ENCODE measurements around the gene AGR3. TPM values are rescaled to one million over a fixed set of nuclear protein-coding genes. Genes with fewer than 3 reads are reported as not detected.

AGR3 gene
- polyA plus RNA-seq, 1 experiment: not detected

DNA sequence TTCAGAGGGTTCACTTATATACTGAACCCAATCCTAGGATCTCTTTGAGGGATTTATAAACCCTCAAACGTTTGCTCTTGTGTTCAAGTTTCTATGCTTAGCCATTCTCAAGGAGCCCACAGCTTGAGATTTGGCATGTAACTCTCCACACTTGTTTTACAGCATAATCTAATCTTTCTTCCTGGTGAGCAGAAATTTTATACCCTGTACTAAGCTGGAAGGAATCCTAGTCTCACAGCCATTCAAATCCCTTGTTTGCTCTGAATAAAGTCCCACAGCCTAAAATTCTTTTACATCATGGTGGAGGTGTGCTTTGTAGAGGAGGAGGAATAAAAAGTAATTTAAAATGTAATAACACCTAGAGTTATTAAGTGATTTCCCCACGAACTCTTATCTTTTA is 71.7 kb downstream of the AGR3 start:
- H3K27ac ChIP-seq (ENCODE audit: low read depth, low read length): no peak overlapping the region
- DNase-seq (ENCODE audit: low read depth, low spot score): no peak
- POLR2A ChIA-PET: no interaction called here
- H3K9me3 ChIP-seq (ENCODE audit: control insufficient read depth, insufficient read depth, low read length): no peaks in the 10 kb centered on the region
- H3K4me3 ChIP-seq (ENCODE audit: low read depth, low read length): no peak overlapping the region
- CTCF ChIA-PET: interaction anchor here (0.8 kb wide), 1 partner anchor 9 kb away, joined by 6 read pairs; no protein-coding TSS in a partner anchor
- H3K27me3 ChIP-seq (ENCODE audit: control insufficient read depth, insufficient read depth, low read length): no peaks in the 10 kb centered on the region
- TF ChIP-seq, protein P1, sequence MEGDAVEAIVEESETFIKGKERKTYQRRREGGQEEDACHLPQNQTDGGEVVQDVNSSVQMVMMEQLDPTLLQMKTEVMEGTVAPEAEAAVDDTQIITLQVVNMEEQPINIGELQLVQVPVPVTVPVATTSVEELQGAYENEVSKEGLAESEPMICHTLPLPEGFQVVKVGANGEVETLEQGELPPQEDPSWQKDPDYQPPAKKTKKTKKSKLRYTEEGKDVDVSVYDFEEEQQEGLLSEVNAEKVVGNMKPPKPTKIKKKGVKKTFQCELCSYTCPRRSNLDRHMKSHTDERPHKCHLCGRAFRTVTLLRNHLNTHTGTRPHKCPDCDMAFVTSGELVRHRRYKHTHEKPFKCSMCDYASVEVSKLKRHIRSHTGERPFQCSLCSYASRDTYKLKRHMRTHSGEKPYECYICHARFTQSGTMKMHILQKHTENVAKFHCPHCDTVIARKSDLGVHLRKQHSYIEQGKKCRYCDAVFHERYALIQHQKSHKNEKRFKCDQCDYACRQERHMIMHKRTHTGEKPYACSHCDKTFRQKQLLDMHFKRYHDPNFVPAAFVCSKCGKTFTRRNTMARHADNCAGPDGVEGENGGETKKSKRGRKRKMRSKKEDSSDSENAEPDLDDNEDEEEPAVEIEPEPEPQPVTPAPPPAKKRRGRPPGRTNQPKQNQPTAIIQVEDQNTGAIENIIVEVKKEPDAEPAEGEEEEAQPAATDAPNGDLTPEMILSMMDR (IDR thresholded peaks at IDR 0.05; ENCODE audit: low read depth, low read length): no peak

Small RNA genes within 50 kb of the gene (small RNA-seq; reads per million reads assigned to genes)
- not detected for gene AC098592.2 (ENCODE audit: insufficient read length, low read depth)

Other genes starting within 250 kb of the AGR3 start
- 25.0 and 31.8 TPM in 2 replicates for gene ANKMY2, start 236.2 kb downstream of the AGR3 start, polyA plus RNA-seq (2011; rRNA removed)
- gene BZW2, start 235.8 kb downstream of the AGR3 start, polyA plus RNA-seq (2011; rRNA removed): 84.4 and 87.6 TPM in 2 replicates
- gene TSPAN13, start 128.2 kb downstream of the AGR3 start, polyA plus RNA-seq (2011; rRNA removed): 7.0 and 10.1 TPM in 2 replicates
- gene AGR2, start 77.0 kb downstream of the AGR3 start, polyA plus RNA-seq (2011; rRNA removed): 0.17 and 0.60 TPM in 2 replicates